Inflammatory macrophage (primary cell): ENCODE results near the gene FLVCR2.

ENCODE experiments used
- DNase-seq, 2 donors: peaks; one replicate each; pipeline ENCODE4 v3.0.0-alpha.2; 2020 to 2022

The FLVCR2 gene

GRCh38 chr14:75558440-75558839 is 20.0 kb upstream of the FLVCR2 start:
- no peak for DNase-seq

- DNase-seq: no peak
Observed at GRCh38 chr14:75559045-75559444, 19.4 kb upstream of the FLVCR2 start.

DNA sequence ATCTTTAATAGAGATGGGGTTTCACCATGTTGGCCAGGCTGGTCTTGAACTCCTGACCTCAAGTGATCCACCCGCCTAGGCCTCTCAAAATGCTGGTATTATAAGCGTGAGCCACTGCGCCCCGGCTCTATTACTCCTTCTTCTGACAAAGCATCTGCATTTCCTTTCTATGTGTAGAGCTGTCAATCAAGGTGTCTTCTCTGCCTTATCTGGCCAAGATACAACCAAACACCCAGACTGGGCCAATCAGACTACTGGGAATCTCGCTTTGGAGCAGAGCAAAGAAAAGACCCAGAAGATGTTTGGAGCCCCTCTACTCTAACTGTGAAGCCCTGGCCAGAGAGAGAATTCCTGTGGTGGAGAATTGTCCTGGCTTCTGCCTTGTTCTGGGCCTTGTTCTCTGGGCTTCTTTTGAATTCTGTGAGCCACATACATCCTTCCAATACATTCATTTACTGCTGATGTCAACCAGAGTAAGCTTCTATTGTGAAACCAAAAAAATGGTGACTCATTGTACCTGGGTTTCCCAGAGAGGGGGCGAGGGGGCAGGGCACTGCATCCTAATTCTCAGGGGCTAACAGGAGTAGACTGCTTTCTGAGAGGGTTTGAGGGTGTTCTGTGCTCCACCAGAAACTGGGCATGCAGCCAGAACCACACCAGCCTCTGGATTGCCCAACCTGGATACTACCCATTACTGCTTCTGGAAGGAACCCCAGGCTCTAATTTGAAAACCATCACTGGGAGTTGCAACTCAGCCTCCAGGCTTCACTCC is 18.8 kb upstream of the FLVCR2 start:
- DNase-seq: peak; percentile 42 to 51

DNA sequence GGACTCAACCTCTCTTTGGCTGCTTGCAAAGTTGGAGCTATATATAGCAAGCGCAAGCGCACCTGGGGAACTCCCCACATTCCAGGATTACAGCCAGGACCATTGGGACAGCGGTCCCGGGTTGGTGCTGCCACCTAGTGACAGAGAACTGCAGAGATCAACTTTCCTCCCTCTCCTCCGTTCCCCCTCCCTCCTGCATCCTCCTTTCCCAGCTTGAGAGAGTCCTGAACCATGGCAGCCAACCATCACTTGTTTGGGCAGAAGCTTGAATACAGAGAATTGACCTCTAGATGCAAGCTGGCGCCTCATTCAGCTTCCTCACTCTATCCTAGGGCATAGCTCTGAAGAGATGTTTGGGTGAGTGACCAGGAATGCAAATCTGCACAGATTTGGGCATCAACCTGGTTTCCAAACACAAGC is 17.4 kb upstream of the FLVCR2 start:
- DNase-seq: peak; percentile 48 to 59

DNA sequence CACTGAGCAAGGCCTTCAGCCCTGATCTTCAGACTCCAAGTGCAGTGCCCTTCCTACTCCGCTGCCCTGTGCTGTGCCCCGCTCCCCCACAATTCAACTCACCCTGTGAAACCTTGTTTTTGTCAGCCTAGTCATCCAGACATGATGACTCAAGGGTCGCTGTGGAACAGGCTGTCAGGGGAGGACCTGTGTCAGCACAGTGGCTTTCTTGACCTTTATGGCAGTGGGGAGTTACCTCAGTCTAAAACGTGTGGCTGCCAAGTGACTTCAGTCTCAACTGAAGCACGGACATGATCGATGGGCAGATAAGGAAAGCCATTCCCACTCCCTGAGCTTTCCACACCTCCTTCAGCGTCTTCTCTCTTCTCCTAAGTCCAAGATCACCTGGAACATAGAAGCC is 16.3 kb upstream of the FLVCR2 start:
- DNase-seq: peak in 1 of 2 donors; percentile 17

GRCh38 chr14:75562489-75562888 is 15.9 kb upstream of the FLVCR2 start:
- no peak for DNase-seq

GRCh38 chr14:75563931-75564330 is 14.5 kb upstream of the FLVCR2 start:
- no peak for DNase-seq

GRCh38 chr14:75565056-75565455 is 13.4 kb upstream of the FLVCR2 start:
- no peak for DNase-seq

GRCh38 chr14:75566321-75566720 is 12.1 kb upstream of the FLVCR2 start:
- DNase-seq: peak in 1 of 2 donors; percentile 61

- no peak for DNase-seq
Observed at GRCh38 chr14:75566752-75567151, 11.7 kb upstream of the FLVCR2 start.

DNA sequence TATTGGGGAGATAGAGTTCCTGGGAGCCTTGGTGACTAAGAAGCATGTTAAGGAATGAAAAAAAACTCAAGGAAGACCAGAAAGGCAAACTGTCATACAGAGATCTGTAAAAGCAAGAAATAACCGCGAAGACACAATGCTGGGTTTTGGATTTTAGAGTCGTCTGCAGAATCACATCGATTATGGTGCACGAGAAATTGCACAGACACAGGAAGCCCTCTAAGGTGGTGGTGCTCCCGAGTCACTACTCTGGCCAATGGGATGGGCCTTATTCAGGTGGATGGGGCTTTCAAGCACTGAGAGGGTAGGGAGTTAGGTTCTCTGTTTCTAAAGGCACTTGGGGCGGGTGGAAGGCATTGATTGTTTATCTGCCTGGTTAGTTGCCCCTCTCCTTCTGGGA is 10.3 kb upstream of the FLVCR2 start:
- no peak for DNase-seq

DNA sequence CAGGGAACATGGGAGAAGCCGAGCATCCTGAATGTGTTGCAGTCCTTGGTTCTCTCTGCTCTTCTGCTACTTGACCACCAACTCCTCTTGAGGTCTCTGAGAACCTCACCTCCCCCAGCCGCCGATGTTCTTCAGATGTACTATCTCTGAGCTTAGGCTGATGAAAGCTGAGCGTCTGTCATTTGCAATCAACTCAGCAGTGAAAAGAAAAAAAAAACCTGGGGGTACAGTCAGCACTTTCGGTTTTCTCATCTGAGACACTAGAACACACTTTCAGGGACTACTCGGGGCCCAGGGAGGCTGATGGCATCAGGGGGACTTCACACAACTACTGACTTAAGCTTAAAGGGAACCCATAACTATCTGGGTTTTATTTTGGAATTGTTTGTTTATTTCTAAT is 9.6 kb upstream of the FLVCR2 start:
- DNase-seq: no peak

- peak; percentile 73 to 77 for DNase-seq
Observed at GRCh38 chr14:75570797-75571196, 7.6 kb upstream of the FLVCR2 start.

DNA sequence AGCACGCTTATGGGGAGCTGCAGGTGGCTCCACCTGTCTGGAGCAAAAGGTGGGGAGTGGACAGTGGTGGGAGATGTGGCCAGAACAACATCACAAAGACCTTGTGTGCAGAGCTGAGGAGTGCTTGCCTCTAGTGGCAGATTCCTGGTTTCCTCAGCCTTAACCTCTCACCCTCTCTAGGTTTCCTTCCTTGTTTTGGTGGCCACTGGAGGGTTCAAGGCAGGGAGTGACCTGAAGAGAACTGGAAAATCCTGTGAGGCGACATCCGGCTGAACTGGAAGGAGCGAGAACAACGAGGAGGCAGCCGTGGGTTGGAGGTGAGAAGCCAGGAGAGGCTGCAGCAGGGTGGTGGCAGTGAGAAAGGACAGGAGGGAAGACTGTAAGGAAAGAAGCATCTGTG is 6.3 kb upstream of the FLVCR2 start:
- DNase-seq: no peak

- DNase-seq: no peak
Observed at GRCh38 chr14:75577090-75577489, 1.3 kb upstream of the FLVCR2 start.

DNA sequence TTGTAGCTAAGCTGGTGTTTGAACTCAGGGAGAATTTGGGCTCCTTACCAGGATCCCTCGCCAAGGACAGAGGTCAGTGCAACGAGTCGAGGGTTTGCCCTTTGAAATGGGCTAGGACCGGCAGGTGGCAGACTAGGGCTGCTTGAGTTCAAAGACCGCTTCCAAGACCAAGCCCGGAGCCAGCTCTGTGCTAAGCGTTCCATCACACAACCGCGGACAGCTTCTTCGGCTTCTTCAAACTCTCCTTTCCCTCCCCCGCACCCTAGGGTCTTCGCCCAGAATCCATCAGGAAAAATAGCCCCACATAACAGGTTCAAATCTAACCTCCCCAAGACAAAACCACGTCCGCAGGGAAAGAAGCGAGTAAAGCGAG is 705 bp upstream of the FLVCR2 start:
- DNase-seq: peak; percentile 86 to 93

DNA sequence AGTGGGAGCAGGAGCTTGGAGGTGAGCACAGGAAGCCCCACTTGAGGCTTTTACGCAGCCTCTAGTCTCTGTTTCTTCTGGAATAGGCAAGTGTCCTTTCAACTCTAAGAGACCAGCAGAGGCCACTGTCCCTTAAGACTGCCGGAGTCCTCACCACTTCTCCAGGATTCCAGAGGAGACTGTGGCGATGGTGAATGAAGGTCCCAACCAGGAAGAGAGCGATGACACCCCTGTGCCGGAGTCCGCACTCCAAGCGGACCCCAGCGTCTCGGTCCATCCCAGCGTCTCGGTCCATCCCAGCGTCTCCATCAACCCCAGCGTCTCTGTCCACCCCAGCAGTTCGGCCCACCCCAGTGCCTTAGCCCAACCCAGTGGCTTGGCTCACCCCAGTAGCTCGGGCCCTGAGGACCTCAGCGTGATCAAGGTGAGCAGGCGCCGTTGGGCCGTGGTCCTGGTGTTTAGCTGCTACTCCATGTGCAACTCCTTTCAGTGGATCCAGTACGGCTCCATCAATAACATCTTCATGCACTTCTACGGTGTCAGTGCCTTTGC is 442 bp downstream of the FLVCR2 start:
- DNase-seq: peak in 1 of 2 donors; percentile 74

DNA sequence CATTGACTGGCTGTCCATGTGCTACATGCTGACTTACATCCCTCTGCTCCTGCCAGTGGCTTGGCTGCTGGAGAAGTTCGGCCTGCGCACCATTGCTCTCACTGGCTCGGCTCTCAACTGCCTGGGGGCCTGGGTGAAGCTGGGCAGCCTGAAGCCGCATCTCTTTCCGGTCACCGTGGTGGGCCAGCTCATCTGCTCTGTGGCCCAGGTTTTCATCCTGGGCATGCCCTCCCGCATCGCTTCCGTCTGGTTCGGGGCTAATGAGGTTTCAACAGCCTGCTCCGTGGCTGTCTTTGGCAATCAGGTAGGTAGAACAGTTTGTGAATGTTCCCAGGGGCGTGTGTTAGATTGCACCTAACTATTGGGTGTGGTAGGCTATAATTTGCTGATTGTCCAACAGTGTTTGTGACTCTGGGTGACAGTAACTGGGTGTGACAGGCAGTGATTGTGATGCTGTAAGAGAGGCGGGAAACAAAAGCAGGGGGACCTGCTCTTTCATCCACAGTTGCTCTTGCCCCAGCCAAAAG is 981 bp downstream of the FLVCR2 start:
- DNase-seq: peak in 1 of 2 donors; percentile 42

DNA sequence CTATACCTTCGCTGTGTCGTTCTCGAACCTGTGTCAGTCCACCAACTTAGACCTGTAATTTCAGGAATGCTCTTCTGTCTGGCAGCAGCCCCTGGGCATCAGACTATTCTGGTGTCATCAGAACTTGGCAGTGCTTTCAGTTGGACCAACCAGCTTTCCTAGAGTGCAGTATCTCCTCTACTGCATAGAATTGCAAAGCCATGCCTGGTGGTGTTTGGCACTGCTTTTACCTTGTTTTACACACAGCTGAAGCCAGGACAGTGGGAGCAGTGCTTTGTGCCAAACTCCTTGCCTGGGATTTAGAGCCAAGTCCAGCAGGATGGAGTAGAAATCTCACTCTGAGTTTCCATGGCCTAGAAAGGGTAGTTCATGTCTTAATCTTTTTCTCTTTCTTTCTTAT is 1.5 kb downstream of the FLVCR2 start:
- DNase-seq: no peak

DNA sequence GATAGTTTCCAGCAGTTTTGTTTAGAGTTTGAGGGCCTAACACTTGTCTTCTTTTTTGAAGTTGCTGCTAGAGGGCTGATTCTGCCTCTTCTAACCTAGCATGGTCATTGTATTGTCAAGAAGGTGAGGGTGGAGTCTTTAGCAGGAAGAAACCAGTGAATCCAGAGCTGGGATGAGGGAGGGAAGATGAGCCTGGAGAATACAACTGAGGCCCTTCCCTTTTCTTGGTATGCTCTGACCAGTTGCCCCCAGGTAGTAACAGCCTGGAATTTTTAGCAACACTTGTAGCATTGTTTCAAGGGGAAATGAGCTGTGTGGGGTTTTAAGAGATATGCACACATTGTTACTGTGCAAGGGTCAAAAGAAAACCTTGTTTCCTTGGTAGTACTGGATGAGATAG is 9.0 kb downstream of the FLVCR2 start:
- no peak for DNase-seq

GRCh38 chr14:75589931-75590330 is 11.5 kb downstream of the FLVCR2 start:
- DNase-seq: peak; percentile 86 to 88

- no peak for DNase-seq
Observed at GRCh38 chr14:75591331-75591946, 13.0 kb downstream of the FLVCR2 start.

DNA sequence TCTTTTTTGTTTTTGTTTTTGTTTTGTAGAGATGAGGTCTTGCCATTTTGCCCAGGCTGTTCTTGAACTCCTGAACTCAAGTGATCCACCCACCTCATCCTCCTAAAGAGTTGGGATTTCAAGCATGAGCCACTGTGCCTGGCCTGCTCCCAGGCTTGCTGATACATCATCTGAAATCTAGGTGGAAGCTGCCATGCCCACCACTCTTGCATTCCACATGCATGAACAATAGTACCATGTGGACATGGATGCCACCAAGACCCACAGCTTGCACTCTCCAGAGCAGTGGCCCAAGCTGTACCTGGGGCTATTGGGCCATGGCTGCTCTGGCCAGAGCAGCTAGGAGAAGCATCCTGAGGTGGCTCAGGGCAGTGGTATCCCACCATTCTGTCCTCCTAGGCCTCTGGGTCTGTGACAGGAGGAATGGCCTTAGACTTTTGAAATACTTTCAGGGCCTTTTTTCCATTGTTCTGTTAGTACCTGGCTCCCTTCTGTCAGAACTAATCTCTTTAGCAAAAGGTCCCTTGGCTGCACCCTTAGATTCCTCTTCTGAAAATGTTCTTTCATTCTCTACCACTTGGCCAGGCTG is 13.7 kb downstream of the FLVCR2 start:
- no peak for DNase-seq

DNA sequence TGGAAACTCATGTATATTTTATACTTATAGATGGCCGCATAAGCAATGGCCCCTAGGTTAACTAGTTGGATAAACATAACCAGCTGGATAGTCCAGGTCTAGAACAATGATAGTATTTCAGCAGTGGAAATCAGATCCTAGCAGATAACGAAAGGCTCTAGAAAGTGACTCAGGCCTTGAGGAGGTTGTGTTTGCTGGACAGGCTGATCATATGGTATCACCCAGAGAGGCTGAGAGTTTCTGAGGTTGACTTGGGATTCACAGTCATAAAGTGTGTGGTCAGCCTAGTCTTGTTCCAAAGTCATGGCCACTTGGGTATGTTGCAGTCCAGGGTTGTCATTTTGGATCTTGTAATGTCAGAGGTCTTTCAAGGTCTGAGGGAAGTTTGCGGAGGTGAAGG is 16.8 kb downstream of the FLVCR2 start:
- peak; percentile 52 to 76 for DNase-seq
